GM12891 (cell line): Measurements from ENCODE around the gene ULK3.

ENCODE experiments used
- DNase-seq: peaks from one replicate; pipeline ENCODE4 v3.0.0; 2011; ENCODE audit warnings: low spot score; ENCODE audit not compliant: insufficient read length
- FAIRE-seq: peaks from 2 replicates; lab custom pipeline; 2011; peaks lifted over from hg19 to GRCh38; lab: Jason Lieb, UNC
- PAX5 ChIP-seq: IDR thresholded peaks from 2 replicates; pipeline ENCODE4 v1.6.1; 2011; ENCODE audit warnings: low read length, moderate library complexity, mild to moderate bottlenecking; ENCODE audit not compliant: insufficient read depth, severe bottlenecking
- POLR2A ChIP-seq: IDR thresholded peaks from 2 replicates; pipeline ENCODE4 v1.6.1; 2011; ENCODE audit warnings: low read depth, low read length, control low read depth
- POLR2AphosphoS5 ChIP-seq: IDR thresholded peaks from 2 replicates; pipeline ENCODE4 v1.6.1; 2011; ENCODE audit warnings: low read depth, low read length, control low read depth
- POU2F2 ChIP-seq: IDR thresholded peaks from 2 replicates; pipeline ENCODE4 v1.6.1; 2011; ENCODE audit warnings: low read depth, mild to moderate bottlenecking, control low read depth, low read length, moderate library complexity
- SPI1 ChIP-seq: IDR thresholded peaks from 2 replicates; pipeline ENCODE4 v1.6.1; 2011; ENCODE audit warnings: low read depth, low read length, control low read depth
- TAF1 ChIP-seq: IDR thresholded peaks from 2 replicates; pipeline ENCODE4 v1.6.1; 2011; ENCODE audit warnings: low read depth, low read length, control low read depth

Gene ULK3

GRCh38 chr15:74835312-74835823 is 7.6 kb downstream of the ULK3 start:
- DNase-seq (peak; percentile 62), FAIRE-seq (peak; percentile 69)
- TF ChIP-seq SPI1 = peak; percentile 26; the same call in 1 of the 2 replicates
- no peak for TF ChIP-seq TAF1

DNA sequence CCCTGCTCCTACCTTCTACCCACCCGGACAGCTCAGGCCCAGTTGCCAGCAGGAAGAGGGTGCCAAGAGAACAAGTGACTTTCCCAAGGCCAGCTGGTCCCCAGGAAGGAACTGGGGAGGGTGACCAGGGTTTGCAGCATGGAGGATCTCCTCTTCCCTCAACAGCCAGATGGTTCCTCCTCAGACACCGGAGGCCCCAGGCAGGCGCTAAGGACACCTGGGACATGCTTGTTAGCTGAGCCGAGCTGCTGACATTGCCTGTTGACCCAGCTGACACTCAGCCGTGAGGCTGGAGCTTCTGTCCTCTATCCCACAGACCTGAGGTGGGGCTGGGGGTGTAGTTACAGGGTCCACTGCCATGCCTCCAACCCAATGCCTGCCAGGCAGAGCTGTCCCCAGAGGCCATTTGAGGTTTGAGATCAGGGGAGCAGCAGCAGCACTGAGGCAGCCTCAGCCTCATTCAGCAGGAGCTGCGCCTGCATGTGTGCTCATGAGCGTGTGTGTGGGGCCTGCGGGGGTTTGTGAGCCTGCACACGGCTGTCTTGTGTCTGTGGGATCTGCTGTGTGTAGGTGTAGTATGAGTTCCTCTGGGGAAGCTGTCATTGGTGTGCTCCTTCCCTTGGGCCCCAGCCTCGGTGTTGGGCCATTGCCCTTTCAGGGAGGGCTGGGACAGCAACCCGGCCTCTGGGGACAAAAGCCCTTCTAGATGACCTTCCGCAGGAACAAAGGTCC is 9.4 kb downstream of the ULK3 start:
- DNase-seq = no peak
- peak; percentile 13 for FAIRE-seq
- no peak for TF ChIP-seq SPI1
- no peak for TF ChIP-seq POLR2AphosphoS5
- no peak for TF ChIP-seq POU2F2
- no peak for TF ChIP-seq POLR2A
- TF ChIP-seq TAF1 = no peak
- no peak for TF ChIP-seq PAX5

- TF ChIP-seq POLR2A = no peak
- TF ChIP-seq POU2F2 = no peak
- no peak for TF ChIP-seq TAF1
- no peak for TF ChIP-seq SPI1
- no peak for TF ChIP-seq PAX5
- FAIRE-seq (no peak), DNase-seq (no peak)
Measured at GRCh38 chr15:74832826-74833225, 10.1 kb downstream of the ULK3 start.

DNA sequence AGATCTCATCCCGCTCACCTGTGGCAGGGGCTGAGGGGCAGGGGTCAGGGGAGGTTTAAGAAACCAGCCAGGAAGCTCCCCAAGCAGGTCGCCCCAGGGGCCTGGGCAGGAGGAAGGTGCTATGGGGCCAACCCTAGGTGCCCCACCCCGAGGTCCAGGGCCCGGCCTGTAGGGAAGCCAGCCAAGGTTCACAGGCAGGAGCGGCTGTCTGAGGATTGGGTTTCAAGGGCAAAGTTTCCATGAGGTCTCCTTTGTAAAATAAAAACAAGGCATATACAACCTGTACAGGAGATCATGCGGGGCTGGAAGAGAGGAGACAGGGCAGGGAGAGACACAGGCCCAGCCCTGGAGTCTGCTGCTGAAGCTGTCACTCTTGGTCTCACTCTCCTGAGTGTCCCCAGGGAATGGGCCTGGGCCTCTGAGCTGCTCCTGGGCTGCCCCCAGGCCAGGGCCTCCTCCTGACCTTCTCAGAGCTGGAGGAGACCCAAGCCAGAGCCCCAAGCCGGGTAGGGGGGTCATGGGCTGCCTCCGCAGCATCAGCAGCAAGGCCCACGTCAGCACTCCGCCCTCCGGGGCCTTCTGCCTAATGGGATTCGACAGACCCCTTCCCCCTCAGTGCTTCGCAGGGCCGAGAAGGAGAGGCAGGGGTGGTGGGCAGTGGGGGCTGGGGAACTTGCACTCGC is 11.0 kb downstream of the ULK3 start:
- DNase-seq (no peak), FAIRE-seq (no peak)
- TF ChIP-seq PAX5 (no peak), POU2F2 (no peak), SPI1 (no peak), TAF1 (no peak), POLR2AphosphoS5 (no peak), POLR2A (no peak)

DNA sequence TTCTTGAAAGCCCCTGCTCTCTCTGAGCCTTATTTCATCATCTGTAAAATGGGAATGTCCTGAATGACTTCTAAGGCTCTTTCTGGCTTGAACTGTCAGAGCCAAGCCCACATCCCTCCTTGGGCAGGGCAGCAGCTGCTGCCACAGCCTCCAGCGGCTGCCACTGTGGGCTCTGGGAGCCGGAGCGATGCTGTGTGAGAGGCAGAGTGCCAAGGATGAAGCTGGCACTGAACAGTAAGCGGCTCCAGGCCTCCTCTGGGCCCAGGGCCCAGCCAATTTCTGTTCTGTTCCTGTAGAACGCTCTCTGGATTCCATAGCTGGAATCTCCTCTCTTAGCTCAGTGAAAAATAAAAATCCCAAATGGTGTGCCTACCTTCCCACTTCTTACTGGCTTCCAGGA is 12.1 kb downstream of the ULK3 start:
- no peak for FAIRE-seq
- DNase-seq = no peak
- TF ChIP-seq POLR2A (no peak), PAX5 (no peak), POLR2AphosphoS5 (no peak), SPI1 (no peak), TAF1 (no peak), POU2F2 (no peak)

GRCh38 chr15:74829991-74830390 is 13.0 kb downstream of the ULK3 start:
- TF ChIP-seq POLR2AphosphoS5 (no peak), SPI1 (no peak), PAX5 (no peak), POU2F2 (no peak), TAF1 (no peak), POLR2A (no peak)
- no peak for FAIRE-seq
- DNase-seq = no peak

DNA sequence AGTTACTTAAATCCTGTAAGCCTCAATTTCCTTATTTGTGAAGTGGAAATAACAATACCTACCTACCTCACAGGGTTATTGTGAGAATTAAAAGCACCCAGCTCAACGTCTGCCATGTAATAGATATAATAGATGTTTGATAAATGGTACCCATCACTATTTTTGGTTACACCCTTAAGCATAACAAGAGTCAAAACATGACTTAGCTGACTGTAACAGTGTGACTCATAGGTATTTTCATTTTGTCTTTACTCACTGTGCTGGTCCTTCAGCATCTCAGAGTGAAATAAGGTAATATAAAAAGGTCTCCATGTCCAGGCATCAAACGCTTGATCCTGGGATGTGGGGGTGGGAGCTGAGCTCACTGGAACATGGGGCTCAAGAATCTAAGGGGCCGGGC is 13.5 kb downstream of the ULK3 start:
- no peak for DNase-seq
- FAIRE-seq = no peak
- no peak for TF ChIP-seq POU2F2
- no peak for TF ChIP-seq POLR2AphosphoS5
- TF ChIP-seq PAX5 = no peak
- TF ChIP-seq POLR2A = no peak
- no peak for TF ChIP-seq TAF1
- no peak for TF ChIP-seq SPI1

GRCh38 chr15:74828835-74829234 is 14.1 kb downstream of the ULK3 start:
- no peak for FAIRE-seq

DNA sequence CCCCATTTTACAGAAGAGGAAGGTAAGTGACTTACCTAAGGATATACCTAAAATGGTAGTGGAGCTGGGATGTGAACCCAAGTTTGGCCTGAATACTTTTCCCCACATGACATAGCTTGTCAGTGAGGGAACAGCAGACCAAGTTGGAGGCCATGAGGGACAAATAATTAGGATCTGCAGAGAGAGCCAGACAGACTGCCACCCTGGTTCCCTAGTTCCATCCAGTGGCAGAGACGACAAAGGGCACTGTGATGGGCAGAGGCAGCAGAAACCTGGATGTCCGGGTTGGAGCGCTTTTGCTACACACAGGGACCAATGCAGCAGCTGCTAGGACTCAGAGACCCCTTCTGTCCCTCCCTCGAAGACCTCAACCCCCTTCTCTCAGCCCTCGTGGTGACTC is 15.3 kb downstream of the ULK3 start:
- FAIRE-seq (no peak), DNase-seq (no peak)
- no peak for TF ChIP-seq POLR2AphosphoS5
- no peak for TF ChIP-seq TAF1
- no peak for TF ChIP-seq POLR2A
- no peak for TF ChIP-seq SPI1
- no peak for TF ChIP-seq POU2F2
- no peak for TF ChIP-seq PAX5

More at GRCh38 chr15:74828835-74829234, 14.1 kb downstream of the ULK3 start:
- TF ChIP-seq POU2F2 (no peak), PAX5 (no peak), POLR2AphosphoS5 (no peak), POLR2A (no peak), TAF1 (no peak), SPI1 (no peak)
- no peak for DNase-seq
